HK-2 (cell line): ENCODE data around the gene RTN4R.

Experiments used
- DNase-seq: peaks from one replicate; pipeline ENCODE4 v3.0.0-alpha.2; 2018; ENCODE audit not compliant: unreplicated experiment

RTN4R gene

GRCh38 chr22:20257212-20258020, 10.7 kb downstream of the RTN4R start:
- no peak for DNase-seq

DNA sequence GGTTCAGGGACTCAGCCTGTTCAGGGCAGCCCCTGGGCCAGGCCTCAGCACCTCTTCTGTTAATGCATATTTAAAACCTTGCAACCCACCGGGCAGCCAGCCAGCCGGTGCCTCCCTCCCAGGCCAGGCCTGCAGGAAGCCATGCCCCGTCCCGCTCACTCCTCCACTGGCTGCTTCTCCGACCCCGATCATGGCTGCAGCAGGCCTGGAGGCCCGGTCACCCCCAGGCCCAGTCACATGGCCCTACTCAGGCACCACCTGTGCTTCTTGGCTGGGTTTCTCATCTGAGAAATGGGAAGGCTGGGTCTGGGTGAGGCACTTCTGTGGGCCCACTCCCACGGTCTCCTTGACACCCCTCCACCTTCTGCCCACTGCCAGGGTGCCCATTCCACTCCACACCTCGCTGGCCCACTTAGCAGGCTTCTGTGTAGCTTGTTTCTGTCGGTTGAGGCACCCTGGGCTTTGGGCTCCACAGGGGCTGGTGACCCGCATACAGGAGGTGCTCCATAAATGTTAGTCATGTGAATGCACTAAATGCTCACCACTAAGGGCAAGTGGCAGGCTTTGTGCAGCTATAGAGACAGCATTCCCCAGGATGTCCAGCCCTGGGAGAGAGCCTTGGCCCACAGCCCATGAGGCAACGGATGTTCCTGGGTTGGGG, 11.4 kb downstream of the RTN4R start:
- DNase-seq: no peak

- DNase-seq: no peak
These were observed 12.1 kb downstream of the RTN4R start for GRCh38 chr22:20256027-20256426.

DNA sequence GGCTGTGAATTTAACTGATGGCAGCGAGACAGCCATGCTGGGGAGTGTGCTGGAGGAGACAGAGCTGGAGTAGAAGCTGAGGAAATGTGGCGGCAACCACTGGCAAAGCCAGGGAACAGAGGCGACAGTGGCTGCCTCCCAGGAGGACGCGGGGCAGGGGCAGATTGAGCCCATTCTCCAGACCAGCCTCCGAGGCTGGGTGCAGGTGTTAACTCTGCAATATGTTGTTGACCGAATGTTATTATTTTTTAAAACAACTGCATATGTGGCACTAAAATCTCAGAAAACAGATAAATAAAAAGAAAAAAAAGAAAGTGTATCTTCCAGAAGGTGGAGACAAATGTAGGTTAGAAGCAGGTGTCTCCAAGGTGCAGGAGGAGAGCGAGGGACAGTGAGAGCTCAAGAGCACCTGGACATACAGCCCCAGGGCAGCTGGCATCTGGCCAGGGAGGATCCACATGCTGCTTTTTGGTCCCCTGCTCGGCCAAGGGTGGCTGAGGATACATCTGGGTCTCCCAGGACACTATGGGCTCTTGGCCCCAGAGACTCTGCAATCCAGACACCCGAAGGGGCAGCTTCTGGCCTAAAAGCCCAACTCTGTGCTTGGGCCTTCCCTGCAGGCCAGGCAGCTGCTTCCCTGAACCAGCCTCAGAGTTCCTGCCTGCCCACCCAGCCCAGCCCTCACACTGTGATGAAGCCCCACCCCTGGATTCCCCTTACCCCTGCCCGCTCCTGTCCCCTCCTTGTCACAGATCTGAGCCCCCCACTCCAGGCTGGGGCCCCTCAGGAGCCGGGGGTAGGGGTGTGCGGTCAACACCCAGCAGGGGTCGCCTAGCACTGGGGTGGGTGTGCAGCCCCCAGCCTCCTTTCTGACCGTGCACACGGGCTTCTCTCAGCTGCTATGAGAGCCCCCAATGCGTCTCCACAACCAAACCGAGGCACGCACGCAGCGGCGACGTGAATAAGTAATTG, 12.9 kb downstream of the RTN4R start:
- no peak for DNase-seq

GRCh38 chr22:20253161-20253560, 15.0 kb downstream of the RTN4R start:
- DNase-seq: no peak

DNA sequence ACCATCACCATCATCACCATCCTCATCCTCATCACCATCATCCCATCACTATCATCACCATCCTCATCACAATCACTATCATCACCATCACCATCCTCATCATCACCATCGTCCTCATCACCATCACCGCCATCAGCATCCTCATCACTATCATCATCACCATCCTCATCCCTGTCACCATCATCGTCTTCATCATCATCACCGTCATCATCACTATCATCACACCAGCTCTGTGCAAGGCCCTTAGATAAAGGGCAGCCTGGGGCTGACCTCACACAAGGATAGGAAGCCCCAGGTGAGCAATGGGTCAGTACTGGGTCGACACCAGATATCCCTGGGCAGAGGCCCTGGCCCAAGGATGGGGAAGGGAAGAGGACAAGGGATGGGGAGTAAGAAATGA, 16.1 kb downstream of the RTN4R start:
- no peak for DNase-seq

GRCh38 chr22:20251491-20251890, 16.6 kb downstream of the RTN4R start:
- no peak for DNase-seq

DNA sequence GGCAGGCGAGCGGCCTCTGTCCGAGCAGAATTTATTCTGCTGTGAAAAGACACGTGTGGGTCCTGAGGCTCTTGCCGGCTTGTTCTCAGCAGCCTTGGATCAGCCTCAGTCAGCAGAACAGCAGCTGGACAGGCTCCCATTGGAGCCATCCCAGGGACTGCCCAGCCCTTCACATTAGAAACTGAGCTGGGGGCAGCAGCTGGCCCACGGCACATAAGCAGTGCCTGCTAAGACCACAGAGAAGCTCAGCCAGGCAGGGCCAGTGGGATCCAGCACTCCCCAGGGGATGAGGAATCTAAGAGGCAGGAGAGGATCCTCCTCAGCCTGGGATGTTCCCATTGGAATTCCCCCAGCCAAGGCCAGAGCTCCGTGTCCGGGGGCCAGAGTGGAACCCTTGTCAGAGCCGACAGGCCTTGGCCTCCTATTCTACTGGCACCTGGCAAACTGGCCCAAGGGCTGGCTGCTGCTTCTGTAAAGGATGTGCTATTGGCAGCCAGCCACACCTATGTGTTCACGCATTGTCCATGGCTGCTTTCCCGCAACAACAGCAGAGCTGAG, 18.2 kb downstream of the RTN4R start:
- no peak for DNase-seq

GRCh38 chr22:20248461-20248978, 19.6 kb downstream of the RTN4R start:
- no peak for DNase-seq

DNA sequence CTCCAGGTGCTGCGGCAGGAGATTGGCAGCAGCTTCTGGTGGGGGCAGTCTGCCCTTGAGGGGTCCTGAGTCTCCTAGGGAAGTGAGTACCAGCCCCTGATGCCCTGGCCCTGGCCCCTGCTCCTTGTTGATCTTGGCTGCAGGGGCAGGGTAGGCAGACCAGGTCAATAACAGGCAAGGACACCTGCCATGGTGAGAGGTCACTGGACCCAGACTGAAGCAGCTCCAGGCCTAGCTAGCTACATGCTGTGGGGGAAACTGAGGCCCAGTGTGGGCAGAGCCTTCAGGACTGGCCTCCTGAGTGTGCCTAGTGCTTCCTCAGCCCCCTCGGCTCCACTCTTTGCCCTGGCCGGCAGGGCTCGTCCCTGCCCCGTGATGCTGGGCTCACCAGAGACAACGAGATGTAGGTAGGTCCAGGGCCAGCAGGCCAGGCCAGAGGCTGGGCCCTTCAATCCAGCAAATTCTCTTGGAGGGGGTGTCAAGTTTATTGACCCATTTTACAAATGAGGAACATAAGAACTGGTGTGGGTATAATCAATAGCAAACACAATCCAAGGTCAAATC, 20.4 kb downstream of the RTN4R start:
- DNase-seq: no peak

GRCh38 chr22:20247010-20247505, 21.1 kb downstream of the RTN4R start:
- peak; percentile 92 for DNase-seq

DNA sequence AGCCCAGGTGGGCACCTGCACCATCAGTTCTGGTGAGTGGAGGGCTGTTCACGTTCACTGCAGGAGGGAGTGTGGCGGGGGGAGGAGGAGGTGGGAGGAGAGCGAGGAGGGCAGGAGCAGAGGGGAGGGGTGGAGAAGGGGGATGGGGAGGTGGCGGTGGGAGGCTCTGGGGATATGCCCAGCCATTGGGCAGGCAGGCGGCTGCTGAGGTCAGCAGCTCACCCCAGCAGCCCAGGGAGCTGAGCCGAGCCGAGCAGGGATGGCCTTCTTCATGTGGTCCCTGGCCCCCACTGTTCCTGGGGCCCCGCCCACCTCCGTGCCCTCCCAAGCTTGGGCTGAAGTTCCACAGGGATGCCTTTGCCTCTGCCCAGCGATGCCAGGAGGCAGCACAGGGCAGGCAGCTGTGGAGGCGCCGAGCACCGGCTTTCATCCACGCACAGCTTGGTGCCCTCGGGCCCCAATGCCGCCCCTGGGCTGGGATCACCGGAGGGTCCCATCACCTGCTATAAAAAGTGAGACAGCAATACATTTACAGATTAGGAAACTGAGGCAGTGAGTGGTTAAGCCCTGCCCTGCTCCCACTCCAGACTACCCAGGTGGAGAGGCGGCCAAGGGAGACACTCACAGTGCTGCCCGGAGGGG, 21.6 kb downstream of the RTN4R start:
- DNase-seq: peak; percentile 53

- no peak for DNase-seq
These were observed 22.3 kb downstream of the RTN4R start for GRCh38 chr22:20245577-20246367.

DNA sequence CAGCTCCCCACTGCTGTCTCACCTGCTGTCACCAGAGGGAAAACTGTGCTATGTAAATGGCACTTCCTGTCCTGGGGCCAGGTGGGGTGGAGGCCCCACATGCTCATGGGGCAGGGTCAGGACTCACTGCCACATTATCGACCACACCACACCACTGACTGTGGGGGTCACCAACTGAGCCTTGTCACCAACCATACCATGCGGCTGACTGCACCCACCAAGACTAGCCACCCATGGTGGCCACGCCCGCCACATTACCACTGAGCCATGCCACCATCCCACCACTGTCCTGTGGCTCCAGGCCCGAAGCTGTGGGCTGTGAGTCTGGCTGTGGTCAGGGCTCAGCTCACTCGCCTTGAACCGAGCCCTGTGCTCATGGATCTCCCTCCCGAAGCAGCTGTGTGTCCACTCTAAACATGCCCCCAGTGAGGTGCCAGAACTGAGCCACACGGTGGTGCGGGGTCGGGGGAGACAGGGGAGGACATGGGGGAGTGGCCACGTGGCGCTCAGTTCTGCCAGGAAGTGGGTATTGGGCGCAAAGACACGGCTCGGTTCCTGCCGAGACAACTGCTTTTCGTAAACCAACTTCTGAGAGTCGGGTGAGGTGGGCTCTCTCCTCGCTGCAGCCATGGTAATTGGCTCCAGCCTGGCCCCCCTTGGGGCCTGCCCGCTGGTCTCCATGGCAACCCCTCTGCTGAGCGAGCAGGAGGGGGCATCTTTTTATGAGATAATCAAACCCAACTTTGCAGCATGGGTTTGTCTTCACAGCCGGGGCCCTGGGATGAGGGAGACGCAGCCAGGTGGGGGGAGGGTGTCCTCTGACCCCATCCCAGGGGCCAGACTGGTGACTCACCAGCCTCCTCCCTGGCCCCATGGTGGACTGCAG, 23.2 kb downstream of the RTN4R start:
- peak; percentile 46 for DNase-seq

GRCh38 chr22:20244250-20244648, 23.9 kb downstream of the RTN4R start:
- no peak for DNase-seq

GRCh38 chr22:20243537-20244249, 24.4 kb downstream of the RTN4R start:
- DNase-seq: peak; percentile 69

DNA sequence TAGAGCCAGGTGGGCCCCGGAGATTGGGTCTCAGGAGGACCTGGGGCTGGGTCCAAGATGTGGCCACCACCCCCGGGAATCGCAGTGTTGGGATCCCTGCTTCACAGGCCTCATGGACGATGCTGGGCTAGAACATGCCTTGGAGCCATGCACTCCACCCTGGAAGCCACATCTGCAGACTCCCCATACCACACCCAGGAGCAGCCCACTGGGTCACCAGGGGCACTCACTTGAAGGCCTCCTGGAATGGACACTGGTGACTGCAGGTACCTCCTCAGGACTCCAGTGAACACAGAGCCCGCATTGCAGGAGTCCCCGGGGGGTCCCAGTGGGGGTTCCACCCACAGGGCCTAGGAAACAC, 25.0 kb downstream of the RTN4R start:
- no peak for DNase-seq
